Tibial nerve (tissue), 4 donors: Measurements from ENCODE around the gene PRSS38. TPM values are rescaled to one million over a fixed set of nuclear protein-coding genes. Genes with fewer than 3 reads are reported as not detected.

ENCODE experiments used
- DNase-seq, 2 donors: peaks; one replicate each; pipeline ENCODE4 v3.0.0-alpha.2; 2019; ENCODE audit warnings: low spot score in 2 of 2
- H3K27ac ChIP-seq, 4 donors: fragments of 200-600 bp; sonication (generic) in 3 of 4; one replicate each; pipeline ENCODE4 v1.5.1; 2017 to 2019; ENCODE audit warnings: mild to moderate bottlenecking in 1 of 4
- H3K27me3 ChIP-seq, 2 donors: fragments of 200-600 bp; sonication (generic) in 1 of 2; one replicate each; pipeline versions ENCODE4 v1.5.1 to v1.6.0; 2017 to 2019
- H3K36me3 ChIP-seq, 3 donors: fragments of 200-600 bp; sonication (generic); one replicate each; pipeline ENCODE4 v1.5.1; 2018 to 2019
- H3K4me1 ChIP-seq, 4 donors: fragments of 200-600 bp; sonication (generic) in 3 of 4; one replicate each; pipeline ENCODE4 v1.5.1; 2017 to 2019
- H3K4me3 ChIP-seq, 4 donors: fragments of 200-600 bp; sonication (generic) in 3 of 4; one replicate each; pipeline ENCODE4 v1.5.1; 2017 to 2019; ENCODE audit warnings: mild to moderate bottlenecking in 1 of 4, moderate library complexity in 1 of 4
- H3K9me3 ChIP-seq, 4 donors: fragments of 200-600 bp; sonication (generic) in 3 of 4; one replicate each; pipeline ENCODE4 v1.5.1; 2017 to 2019
- CTCF ChIP-seq, 5 experiments: fragments of 200-600 bp in 3 of 5; fragments of 450-650 bp in 2 of 5; sonication (generic) in 3 of 5; IDR thresholded peaks; one replicate each; pipeline ENCODE4 v1.5.1; 2016 to 2019; ENCODE audit warnings: antibody characterized with exemption in 5 of 5, mild to moderate bottlenecking in 3 of 5, moderate library complexity in 2 of 5
- EP300 ChIP-seq, 2 donors: sonication (generic); formaldehyde crosslinking; IDR thresholded peaks; one replicate each; pipeline ENCODE4 v1.6.1; 2017; ENCODE audit warnings: antibody characterized with exemption in 2 of 2, mild to moderate bottlenecking in 1 of 2
- POLR2A ChIP-seq, 2 donors: fragments of 450-650 bp; IDR thresholded peaks; one replicate each; pipeline ENCODE4 v1.6.1; 2017; ENCODE audit warnings: antibody characterized with exemption in 2 of 2, mild to moderate bottlenecking in 2 of 2, moderate library complexity in 2 of 2
- WGBS, 2 donors: methylation state at CpG; one replicate each; pipeline ENCODE4 v1.1.5; 2018; 5-methylcytosine and 5-hydroxymethylcytosine counted together
- total RNA-seq, 4 donors: library from RNA; depleted of rRNA; stranded (reverse); fragments of >200 nt; gene quantifications; one replicate each; pipeline ENCODE4 v1.1.0, GENCODE V29; 2016

The PRSS38 gene
- total RNA-seq, 4 donors from 2014 or later = not detected

GRCh38 chr1:227798078-227798802 lies 17.2 kb upstream of the PRSS38 start:
- Histone ChIP-seq H3K27me3 (no peaks in the 10 kb centered on the region), H3K9me3 (peaks cover 0 to 2% (median 0%) of the 10 kb centered on the region in 4 donors), H3K36me3 (no peaks in the 10 kb centered on the region), H3K4me1 (peaks cover 0 to 24% (median 14%) of the 10 kb centered on the region in 4 donors), H3K4me3 (no peak overlapping the region), H3K27ac (no peak overlapping the region)
- WGBS, 2 donors = 82 to 90% methylated on average over 16 of the region's 16 CpGs
- TF ChIP-seq EP300 (IDR thresholded peaks at IDR 0.05) = no peak
- no peak for DNase-seq

- H3K27me3 ChIP-seq = no peaks in the 10 kb centered on the region
- no peak for TF ChIP-seq CTCF (IDR thresholded peaks at IDR 0.05)
- no peak for TF ChIP-seq EP300 (IDR thresholded peaks at IDR 0.05)
- no peak for TF ChIP-seq POLR2A (IDR thresholded peaks at IDR 0.05)
- no peaks in the 10 kb centered on the region for H3K36me3 ChIP-seq
- H3K4me3 ChIP-seq = no peak overlapping the region
- no peak overlapping the region for H3K27ac ChIP-seq
- no peak for DNase-seq
- peaks cover 0 to 16% (median 2%) of the 10 kb centered on the region in 4 donors for H3K9me3 ChIP-seq
- H3K4me1 ChIP-seq = peaks cover 0 to 9% (median 4%) of the 10 kb centered on the region in 4 donors
- WGBS, 2 donors = 78 to 89% methylated on average over 1 of the region's 1 CpG
These were observed 15.7 kb upstream of the PRSS38 start for GRCh38 chr1:227799756-227800155.

- no peaks in the 10 kb centered on the region for H3K4me1 ChIP-seq
- no peak for TF ChIP-seq EP300 (IDR thresholded peaks at IDR 0.05)
- TF ChIP-seq CTCF (IDR thresholded peaks at IDR 0.05) = no peak
- TF ChIP-seq POLR2A (IDR thresholded peaks at IDR 0.05) = no peak
These were observed 11.5 kb upstream of the PRSS38 start for GRCh38 chr1:227803933-227804332.

GRCh38 chr1:227805606-227806197 lies 9.8 kb upstream of the PRSS38 start:
- H3K4me1 ChIP-seq = no peaks in the 10 kb centered on the region
- no peak overlapping the region for H3K27ac ChIP-seq
- WGBS, 2 donors = 65 to 69% methylated on average over 6 of the region's 6 CpGs
- H3K4me3 ChIP-seq = no peak overlapping the region
- H3K9me3 ChIP-seq = peaks cover 0 to 20% (median 4%) of the 10 kb centered on the region in 4 donors
- no peak for DNase-seq
- H3K36me3 ChIP-seq = no peaks in the 10 kb centered on the region
- H3K27me3 ChIP-seq = no peaks in the 10 kb centered on the region
- TF ChIP-seq POLR2A (IDR thresholded peaks at IDR 0.05) (no peak), EP300 (IDR thresholded peaks at IDR 0.05) (no peak)

More at GRCh38 chr1:227803933-227804332, 11.5 kb upstream of the PRSS38 start:
- H3K4me3 ChIP-seq = no peak overlapping the region
- no peaks in the 10 kb centered on the region for H3K27me3 ChIP-seq
- no peak for DNase-seq
- peaks cover 0 to 20% (median 4%) of the 10 kb centered on the region in 4 donors for H3K9me3 ChIP-seq
- H3K36me3 ChIP-seq = no peaks in the 10 kb centered on the region
- no peak overlapping the region for H3K27ac ChIP-seq

GRCh38 chr1:227808566-227808965 lies 6.9 kb upstream of the PRSS38 start:
- H3K4me3 ChIP-seq = no peak overlapping the region
- 50 to 78% methylated on average over 1 of the region's 1 CpG for WGBS, 2 donors
- H3K9me3 ChIP-seq = peaks cover 0 to 26% (median 6%) of the 10 kb centered on the region in 4 donors
- DNase-seq = no peak
- no peak overlapping the region for H3K27ac ChIP-seq
- TF ChIP-seq CTCF (IDR thresholded peaks at IDR 0.05) (no peak), EP300 (IDR thresholded peaks at IDR 0.05) (no peak), POLR2A (IDR thresholded peaks at IDR 0.05) (no peak)
- no peaks in the 10 kb centered on the region for H3K27me3 ChIP-seq
- H3K4me1 ChIP-seq = no peaks in the 10 kb centered on the region
- no peaks in the 10 kb centered on the region for H3K36me3 ChIP-seq

GRCh38 chr1:227809026-227809425 lies 6.4 kb upstream of the PRSS38 start:
- TF ChIP-seq CTCF (IDR thresholded peaks at IDR 0.05) (no peak), POLR2A (IDR thresholded peaks at IDR 0.05) (no peak), EP300 (IDR thresholded peaks at IDR 0.05) (no peak)
- no peaks in the 10 kb centered on the region for H3K27me3 ChIP-seq
- WGBS, 2 donors = 87% methylated on average over 2 of the region's 2 CpGs
- H3K4me1 ChIP-seq = no peaks in the 10 kb centered on the region
- H3K36me3 ChIP-seq = no peaks in the 10 kb centered on the region
- H3K27ac ChIP-seq = no peak overlapping the region
- no peak overlapping the region for H3K4me3 ChIP-seq
- DNase-seq = no peak
- peaks cover 0 to 27% (median 8%) of the 10 kb centered on the region in 4 donors for H3K9me3 ChIP-seq
